Right ventricle myocardium superior (tissue), 1 donor: ENCODE results near the gene SSBP2. TPM values are rescaled to one million over a fixed set of nuclear protein-coding genes. Genes with fewer than 3 reads are reported as not detected.

ENCODE experiments used
- ATAC-seq: fragments of 200-7000 bp; cut with Tn5 transposase; one replicate; pipeline ENCODE4 v1.9.1; 2020; ENCODE audit warnings: mild to moderate bottlenecking; ENCODE audit not compliant: poor library complexity
- DNase-seq: peaks from one replicate; pipeline ENCODE4 v3.0.0-alpha.2; 2020
- intact Hi-C: fragments of 100-400 bp; cut with DNase I; formaldehyde crosslinking; loops from one replicate; pipeline ENCODE4 v1.11.2; 2022
- total RNA-seq: library from RNA; stranded (reverse); fragmentation: NEBNext Ultra II Directional; extraction: Animal tissue kit (Norgen Biotek cat#: 25700); gene quantifications from one replicate; pipeline ENCODE4 v1.2.1, GENCODE V29; 2021
- donor health status: DM: no; HTN: yes; CAD: no; lungs with severe emphysema.

Gene SSBP2
- total RNA-seq, 1 donor from 2014 or later: 46.9 TPM

DNA sequence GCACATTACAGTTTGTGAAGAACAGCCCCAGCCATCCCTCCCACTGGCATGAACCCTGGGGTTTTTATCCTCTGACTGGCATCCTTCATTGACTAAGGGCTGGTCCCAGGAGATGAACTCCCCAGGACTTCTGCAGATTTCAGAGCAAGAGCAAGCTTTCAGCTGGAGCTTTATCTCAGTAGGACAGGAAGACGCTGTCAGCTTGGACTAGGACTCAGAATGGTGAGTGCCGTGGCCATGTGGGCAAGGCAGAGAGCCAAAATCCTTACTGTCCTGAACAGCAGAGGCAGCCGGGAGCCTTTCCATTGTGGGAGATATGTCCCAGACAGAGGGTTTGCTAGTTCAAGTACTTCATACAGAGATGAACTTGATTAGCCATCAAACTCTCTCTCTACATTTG, 353.7 kb downstream of the SSBP2 start:
- intact Hi-C loops: no loop called here
- ATAC-seq (peak; percentile 42), DNase-seq (peak; percentile 48)

DNA sequence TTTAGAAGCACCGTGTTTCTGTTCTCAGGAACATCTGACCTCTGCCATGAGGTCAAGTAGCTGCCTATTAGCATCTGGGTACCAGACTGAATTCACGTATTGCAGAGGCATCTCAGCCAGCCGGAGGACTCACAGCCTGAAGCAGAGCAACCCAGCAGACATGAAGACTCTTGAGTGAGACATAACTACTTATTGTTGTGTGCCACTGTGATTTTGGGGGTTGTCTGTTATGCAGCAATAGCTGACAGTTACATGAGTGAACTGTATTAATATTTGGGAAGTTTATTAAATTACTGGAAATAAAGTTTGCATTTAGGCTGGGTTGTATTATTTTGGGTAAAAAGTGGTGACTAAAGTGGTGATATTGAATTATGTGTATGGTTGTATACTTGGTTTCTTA, 355.6 kb downstream of the SSBP2 start:
- intact Hi-C loops: no loop called here
- DNase-seq: no peak
- ATAC-seq: no peak

DNA sequence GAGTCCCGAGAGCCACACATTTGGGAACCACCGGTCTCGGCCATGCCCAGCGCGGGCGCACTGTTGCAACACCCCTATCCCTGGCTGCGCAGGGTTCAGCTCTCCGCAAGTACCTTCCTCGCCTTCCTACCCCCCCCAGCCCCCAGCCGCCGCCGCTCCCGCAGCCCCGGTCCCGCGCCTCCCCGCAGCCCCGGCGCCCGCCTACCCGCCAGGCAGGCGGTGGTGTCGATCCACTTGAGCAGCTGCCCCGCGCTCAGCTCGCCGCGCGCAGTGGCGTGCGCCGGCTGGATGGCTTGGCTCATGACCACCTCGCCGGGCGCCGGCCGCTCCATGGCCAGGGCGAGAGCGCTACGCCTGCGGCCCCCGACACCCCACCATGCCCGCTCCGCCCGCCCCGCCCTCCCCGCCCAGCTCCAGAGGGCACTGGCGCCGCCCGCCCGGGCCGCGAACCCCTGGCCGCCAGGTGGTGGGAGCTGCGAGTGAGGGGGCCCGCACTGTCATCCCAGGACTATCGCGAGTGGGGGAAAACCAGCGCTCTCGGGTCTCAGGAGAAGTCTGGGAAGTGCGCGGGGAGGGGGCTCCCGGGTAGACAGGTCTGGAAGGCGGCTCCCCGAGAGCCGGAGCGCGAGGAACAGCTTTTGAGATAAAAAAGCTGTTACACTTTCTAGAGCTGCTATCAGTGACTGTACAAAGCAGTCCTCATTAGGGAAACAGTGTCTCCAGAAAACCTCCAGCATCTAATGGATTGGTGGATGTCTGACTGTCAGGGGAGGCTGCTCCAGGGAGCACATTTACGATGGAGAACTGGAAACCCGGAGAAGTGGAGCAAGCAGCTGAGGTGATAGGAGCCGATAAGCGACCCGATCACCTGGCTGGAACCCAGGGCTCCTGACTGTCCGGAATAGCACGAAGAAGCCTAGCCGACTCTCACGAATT, 356.8 kb downstream of the SSBP2 start, which contains the start of gene ACOT12:
Gene ACOT12, minus strand, starts transcription at position 352 of the 936 bp plus-strand sequence. Its CDS starts 20 bp downstream, at position 332.
- DNase-seq (peak; percentile 39), ATAC-seq (peak; percentile 46)
- intact Hi-C loops: no loop called here

DNA sequence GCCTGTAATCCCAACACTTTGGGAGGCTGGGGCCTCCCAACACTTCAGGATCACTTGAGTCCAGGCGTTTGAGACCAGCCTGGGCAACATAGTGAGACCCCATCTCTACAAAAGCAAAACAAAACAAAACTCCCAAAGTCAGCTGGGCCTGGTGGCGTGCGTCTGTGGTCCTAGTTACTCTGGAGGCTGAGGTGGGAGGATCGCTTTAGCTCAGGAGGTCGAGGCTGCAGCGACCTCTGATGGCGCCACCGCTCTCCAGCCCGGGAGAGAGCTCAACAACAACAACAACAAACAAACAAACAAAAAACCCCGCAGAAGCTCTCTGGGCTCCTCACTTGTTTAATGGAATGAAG, 357.5 kb downstream of the SSBP2 start:
- ATAC-seq: no peak

DNA sequence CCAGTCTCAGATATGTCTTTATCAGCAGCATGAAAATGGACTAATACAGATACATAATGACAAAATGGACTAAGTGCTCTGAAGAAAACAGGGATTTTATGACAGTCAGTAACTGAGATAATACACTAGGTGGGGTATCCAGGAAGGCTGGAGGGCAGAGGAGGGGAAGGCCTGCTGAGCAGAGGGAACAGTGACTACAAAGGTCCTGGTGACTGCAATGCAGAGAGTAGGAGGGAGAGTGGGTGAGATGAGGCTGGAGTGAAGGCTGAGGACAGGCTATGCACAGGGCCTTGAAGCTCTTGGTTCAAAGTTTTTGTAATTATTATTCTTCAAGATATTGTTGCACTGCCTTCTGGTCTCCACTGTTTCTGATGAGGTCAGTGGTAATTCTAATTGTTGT, 361.9 kb downstream of the SSBP2 start:
- DNase-seq (no peak), ATAC-seq (no peak)
- intact Hi-C loops: no loop called here

More for the DNA sequence above, 357.5 kb downstream of the SSBP2 start:
- no peak for DNase-seq
- intact Hi-C loops: no loop called here

DNA sequence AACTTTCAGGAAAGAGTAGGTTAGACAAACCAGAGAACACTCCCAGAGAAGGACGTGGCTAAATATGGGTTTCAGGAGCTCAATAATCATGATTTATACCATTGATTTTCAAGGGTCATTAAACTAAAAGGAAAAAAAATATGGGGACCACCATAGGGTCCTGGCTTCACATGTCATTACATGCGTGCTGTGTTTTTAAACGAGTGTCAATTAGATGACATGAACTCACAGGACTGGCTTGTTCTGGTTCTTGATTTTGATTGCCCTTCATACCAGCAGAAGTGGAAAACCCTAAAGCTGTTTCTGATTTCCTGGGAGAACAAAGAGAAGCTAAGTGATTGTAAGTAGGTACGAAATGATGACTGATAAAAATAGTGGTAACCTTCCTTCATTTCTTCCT, 362.7 kb downstream of the SSBP2 start:
- no peak for DNase-seq
- intact Hi-C loops: no loop called here
- ATAC-seq: no peak

DNA sequence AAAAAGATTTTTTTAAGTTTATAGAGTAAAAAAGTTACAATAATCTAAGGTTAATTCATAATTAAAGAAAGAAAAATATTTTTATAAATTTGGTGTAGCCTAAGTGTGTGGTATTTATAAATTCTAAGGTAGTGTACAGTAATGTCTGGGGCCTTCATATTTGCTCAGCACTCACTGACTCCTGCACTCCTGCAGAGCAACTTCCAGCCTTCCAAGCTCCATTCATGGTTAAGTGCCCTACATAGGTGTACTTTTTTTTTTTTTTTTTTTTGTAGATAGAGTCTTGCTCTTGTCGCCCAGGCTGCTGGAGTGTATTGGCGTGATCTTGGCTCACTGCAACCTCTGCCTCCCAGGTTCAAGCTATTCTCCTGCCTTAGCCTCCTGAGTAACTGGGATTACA, 367.0 kb downstream of the SSBP2 start:
- DNase-seq (no peak), ATAC-seq (no peak)
- intact Hi-C loops: no loop called here

DNA sequence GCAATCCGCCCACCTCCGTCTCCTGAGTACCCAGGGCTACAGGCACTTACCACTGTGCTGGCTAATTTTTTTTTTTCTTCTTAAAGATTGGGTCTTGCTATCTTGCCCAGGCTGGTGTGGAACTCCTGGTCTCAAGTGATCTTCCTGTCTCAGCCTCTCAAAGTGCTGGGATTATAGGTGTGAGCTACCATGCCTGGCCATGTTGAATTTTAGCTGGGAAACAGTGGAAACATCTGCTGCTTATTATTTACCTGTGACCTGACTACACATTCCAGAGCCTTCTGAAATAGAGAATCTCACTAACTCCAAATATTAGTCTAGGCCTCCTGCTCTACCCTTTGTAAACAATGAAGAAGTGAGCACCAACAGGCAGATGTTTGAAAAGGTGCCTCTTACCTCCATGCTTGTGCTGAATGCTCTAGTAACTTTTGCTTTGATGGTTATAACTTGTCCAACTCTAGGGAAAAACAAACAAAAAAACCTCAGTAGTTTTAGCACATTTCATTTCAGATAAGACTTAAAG, 379.5 kb downstream of the SSBP2 start:
- DNase-seq: no peak
- ATAC-seq: no peak

DNA sequence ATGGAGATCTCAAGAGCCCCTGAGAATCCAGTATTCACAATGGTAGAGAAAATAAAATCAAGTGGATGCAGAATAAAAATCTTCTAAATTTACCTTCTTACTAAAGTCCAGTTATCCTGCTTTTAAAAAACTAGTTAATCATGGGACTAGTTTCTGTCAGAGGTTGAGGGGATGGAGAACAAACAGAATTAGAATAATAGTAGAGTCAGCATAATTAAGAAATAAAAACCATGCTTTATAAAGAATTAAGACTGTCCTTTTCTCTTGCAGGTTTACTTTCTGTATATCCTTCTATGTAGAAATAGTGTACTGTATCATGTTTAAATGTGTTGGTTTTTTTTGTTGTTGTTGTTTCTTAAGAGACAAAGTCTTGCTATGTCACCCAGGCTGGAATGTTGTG, 380.0 kb downstream of the SSBP2 start:
- no peak for ATAC-seq
- no peak for DNase-seq
- intact Hi-C loops: no loop called here

More for the DNA sequence above, 379.5 kb downstream of the SSBP2 start:
- intact Hi-C loops: no loop called here

DNA sequence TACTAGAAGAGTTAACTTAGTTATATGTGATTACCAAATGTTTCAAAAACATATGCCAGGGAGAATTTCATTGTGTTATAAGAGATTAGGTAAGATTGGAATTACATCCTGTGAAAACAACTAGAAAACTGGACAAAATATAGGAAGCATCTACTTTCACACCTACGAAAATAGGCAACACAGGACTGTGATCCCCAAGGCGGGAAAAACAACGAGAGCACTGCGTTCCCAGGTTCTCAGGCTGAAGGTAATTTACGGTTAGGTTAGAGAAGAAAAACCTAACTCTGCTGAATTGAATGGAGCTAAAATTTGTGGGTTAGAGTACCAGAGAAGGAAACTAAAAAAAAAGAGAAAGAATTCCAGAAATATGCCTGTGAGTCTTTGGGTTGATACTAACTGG, 385.4 kb downstream of the SSBP2 start:
- ATAC-seq: no peak
- intact Hi-C loops: no loop called here
- DNase-seq: no peak

DNA sequence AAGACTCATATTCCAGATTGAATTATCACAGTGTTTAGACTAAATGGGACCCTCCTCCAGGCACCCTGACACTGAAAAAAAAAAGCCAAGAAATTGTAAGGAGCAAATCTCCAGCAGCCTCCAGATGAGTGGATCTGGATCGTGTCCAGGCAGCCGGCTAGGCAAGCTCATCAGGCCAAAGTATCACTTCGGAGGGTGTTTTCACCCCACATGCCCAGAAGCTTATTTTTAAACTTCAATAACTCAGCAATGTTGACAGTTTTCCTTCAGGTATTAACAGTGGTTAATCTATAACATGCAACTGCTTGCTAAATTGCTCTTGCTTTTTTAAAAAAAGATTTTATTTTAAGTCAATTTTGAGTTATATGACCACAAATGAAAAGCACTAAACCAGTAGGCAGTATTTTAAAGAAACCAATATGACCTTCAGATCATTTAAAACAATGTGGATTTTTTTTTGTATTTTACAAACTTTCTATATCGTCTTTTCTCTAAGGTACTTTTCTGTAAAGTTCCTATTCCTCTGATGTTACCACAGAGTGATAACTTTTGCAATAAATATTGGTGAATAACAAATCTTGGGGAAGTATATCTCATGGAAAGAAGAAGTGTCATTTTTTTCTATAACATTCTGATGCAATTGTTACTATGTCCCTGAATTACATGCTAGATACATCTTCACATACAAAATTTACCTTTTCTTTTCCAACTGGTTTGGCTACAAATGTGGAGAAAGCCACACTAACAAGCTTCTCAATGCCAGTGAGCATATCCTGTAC, 387.6 kb downstream of the SSBP2 start:
- ATAC-seq: no peak
- DNase-seq: no peak
- intact Hi-C loops: no loop called here

Other genes starting within 250 kb of the SSBP2 start
- 2.9 TPM for gene ATG10, start 220.9 kb upstream of the SSBP2 start, total RNA-seq